ENCODE data around the gene SIAH3. TPM values are rescaled to one million over a fixed set of nuclear protein-coding genes. Genes with fewer than 3 reads are reported as not detected.
"Not testable (repeated sequence)": the region's sequence is repeated elsewhere in the genome, so short reads cannot be mapped to it uniquely, and the experiment has no call there.

SIAH3 gene
- total and polyA plus RNA-seq, 9 of the 15 experiments (the other 6 are each of a cell fraction or from before 2014, with no cell fraction given): not detected

- no peak for TF ChIP-seq ZNF395 (CRISPR knock-in tag; IDR thresholded peaks at IDR 0.05)
- TF ChIP-seq CCNT2 (IDR thresholded peaks at IDR 0.05; ENCODE audit: borderline replicate concordance, extremely low read depth, insufficient read length, low read depth, low read length): no peak
- TF ChIP-seq CHD4 (IDR thresholded peaks at IDR 0.05; ENCODE audit: insufficient read depth, insufficient replicate concordance, low read depth, low read length, poor library complexity, severe bottlenecking): no peak
- TF ChIP-seq RAD21 (CRISPR knock-in tag; conservative IDR thresholded peaks at IDR 0.05 in 1 of 2, IDR thresholded peaks at IDR 0.05 in 1 of 2): no peak
- TF ChIP-seq SMARCB1 (IDR thresholded peaks at IDR 0.05; ENCODE audit: insufficient read length, low read depth): no peak
- TF ChIP-seq CLOCK (CRISPR knock-in tag; IDR thresholded peaks at IDR 0.05; ENCODE audit: borderline replicate concordance): no peak
- TF ChIP-seq MYBL2 (IDR thresholded peaks at IDR 0.05; ENCODE audit: low read depth): no peak
- no peak for TF ChIP-seq MYBL2 (CRISPR knock-in tag; IDR thresholded peaks at IDR 0.05; ENCODE audit: borderline replicate concordance)
- no peak for TF ChIP-seq ZNF512 (tag; IDR thresholded peaks at IDR 0.05)
Measured at GRCh38 chr13:45763419-45763818, 88.1 kb downstream of the SIAH3 start (continued).

GRCh38 chr13:45757589-45757988 lies 94.0 kb downstream of the SIAH3 start:
- H3K27me3 ChIP-seq (ENCODE audit: control insufficient read depth in 2 of 2, insufficient read depth in 2 of 2, low read length in 2 of 2); H3K27ac ChIP-seq (ENCODE audit: extremely low read depth, low read depth, low read length); H2AFZ ChIP-seq (ENCODE audit: low read depth, low read length); H3K9me3 ChIP-seq (replicated peaks; ENCODE audit: control insufficient read depth, insufficient read depth, low read depth, low read length); H3K4me2 ChIP-seq (ENCODE audit: insufficient read depth, low read length); H3K9me1 ChIP-seq (ENCODE audit: control insufficient read depth, insufficient read depth, low read length); H3K79me2 ChIP-seq (ENCODE audit: control insufficient read depth, insufficient read depth, low read length); FAIRE-seq; H4K20me1 ChIP-seq (replicated peaks; ENCODE audit: control insufficient read depth, insufficient read depth, low read length); POLR2A ChIA-PET; BruUV-seq (replicated peaks); intact Hi-C loops (cut with micrococcal nuclease); H3K4me1 ChIP-seq (replicated peaks in 1 of 2; ENCODE audit: control insufficient read depth in 2 of 2, insufficient read depth in 2 of 2, low read length in 2 of 2); DNase-seq (ENCODE audit: extremely low read depth in 1 of 4, low spot score in 3 of 4); H3K36me3 ChIP-seq (ENCODE audit: control insufficient read depth, insufficient read depth, low read length); H3K9ac ChIP-seq (ENCODE audit: insufficient read depth in 1 of 2, low read depth in 2 of 2, low read length in 2 of 2); H3K4me3 ChIP-seq; in situ Hi-C loops (cut with MboI); ATAC-seq; CTCF ChIA-PET (ENCODE audit: low intra/inter-chr PET ratio): not testable (repeated sequence)
- 0% methylated on average over 2 of the region's 3 CpGs for WGBS (ENCODE audit: insufficient coverage, low coverage, missing lambda C conversion rate)
